Transverse colon (tissue), 4 donors: ENCODE measurements around the gene EPPIN.

Experiments used
- EP300 ChIP-seq: sonication (generic); formaldehyde crosslinking; IDR thresholded peaks from one replicate; pipeline ENCODE4 v1.6.1; 2017; ENCODE audit warnings: antibody characterized with exemption, low read depth
- POLR2A ChIP-seq: fragments of 450-650 bp; IDR thresholded peaks from one replicate; pipeline ENCODE4 v1.6.1; 2016; ENCODE audit warnings: antibody characterized with exemption, mild to moderate bottlenecking, moderate library complexity
- POLR2AphosphoS5 ChIP-seq, 3 donors: sonication (generic); formaldehyde crosslinking; IDR thresholded peaks; one replicate each; pipeline ENCODE4 v1.6.1; 2016; ENCODE audit warnings: antibody characterized with exemption in 3 of 3
- TF ChIP-seq, protein P1 (sequence below), 5 experiments: fragments of 200-600 bp in 3 of 5; fragments of 450-650 bp in 2 of 5; sonication (generic) in 3 of 5; IDR thresholded peaks; 1 replicate in 2 of 5; 2 replicates in 3 of 5; pipeline ENCODE4 v1.5.1; 2016 to 2017; ENCODE audit warnings: antibody characterized with exemption in 5 of 5, inconsistent platforms in 3 of 5, mild to moderate bottlenecking in 2 of 5, moderate library complexity in 1 of 5

DNA sequence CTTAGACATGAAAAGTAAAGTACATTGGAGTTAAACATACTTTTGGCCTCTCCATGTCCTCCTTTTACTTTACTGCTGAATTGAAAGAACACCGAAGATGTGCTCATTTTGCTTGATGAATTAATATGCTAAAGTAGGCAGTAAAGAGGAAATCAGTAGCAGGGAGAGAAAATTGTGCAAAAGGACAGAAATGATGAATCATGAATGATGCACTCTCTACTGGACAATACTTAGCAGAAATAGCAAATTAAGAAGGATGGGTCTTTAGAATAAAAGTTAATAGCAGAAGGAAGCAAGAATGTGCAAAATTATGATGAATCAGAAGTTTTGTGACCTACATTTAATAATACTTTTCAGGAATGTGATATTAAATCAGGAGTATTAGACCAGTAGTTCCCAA, 23.4 kb downstream of the EPPIN start:
- TF ChIP-seq, protein P1, sequence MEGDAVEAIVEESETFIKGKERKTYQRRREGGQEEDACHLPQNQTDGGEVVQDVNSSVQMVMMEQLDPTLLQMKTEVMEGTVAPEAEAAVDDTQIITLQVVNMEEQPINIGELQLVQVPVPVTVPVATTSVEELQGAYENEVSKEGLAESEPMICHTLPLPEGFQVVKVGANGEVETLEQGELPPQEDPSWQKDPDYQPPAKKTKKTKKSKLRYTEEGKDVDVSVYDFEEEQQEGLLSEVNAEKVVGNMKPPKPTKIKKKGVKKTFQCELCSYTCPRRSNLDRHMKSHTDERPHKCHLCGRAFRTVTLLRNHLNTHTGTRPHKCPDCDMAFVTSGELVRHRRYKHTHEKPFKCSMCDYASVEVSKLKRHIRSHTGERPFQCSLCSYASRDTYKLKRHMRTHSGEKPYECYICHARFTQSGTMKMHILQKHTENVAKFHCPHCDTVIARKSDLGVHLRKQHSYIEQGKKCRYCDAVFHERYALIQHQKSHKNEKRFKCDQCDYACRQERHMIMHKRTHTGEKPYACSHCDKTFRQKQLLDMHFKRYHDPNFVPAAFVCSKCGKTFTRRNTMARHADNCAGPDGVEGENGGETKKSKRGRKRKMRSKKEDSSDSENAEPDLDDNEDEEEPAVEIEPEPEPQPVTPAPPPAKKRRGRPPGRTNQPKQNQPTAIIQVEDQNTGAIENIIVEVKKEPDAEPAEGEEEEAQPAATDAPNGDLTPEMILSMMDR (IDR thresholded peaks at IDR 0.05) = no peak
- TF ChIP-seq POLR2A (no peak), POLR2AphosphoS5 (IDR thresholded peaks at IDR 0.05) (no peak), EP300 (no peak)
